Activated CD8-positive, alpha-beta memory T cell treated with anti-CD3 and anti-CD28 coated beads for 48 hours (primary cell): ENCODE measurements around the gene KIF7.
"Not testable (repeated sequence)": the region's sequence is repeated elsewhere in the genome, so short reads cannot be mapped to it uniquely, and the experiment has no call there.

Experiments used
- DNase-seq, 3 experiments: peaks; one replicate each; pipeline ENCODE4 v3.0.0-alpha.2; 2020; ENCODE audit warnings: low read depth in 2 of 3, low spot score in 2 of 3

Gene KIF7

GRCh38 chr15:89654847-89655805 is at the start of gene KIF7:
Gene KIF7, minus strand, starts transcription at chr15:89655467. Its CDS starts 2,537 bp downstream, at chr15:89652930.
- DNase-seq = no peak

DNA sequence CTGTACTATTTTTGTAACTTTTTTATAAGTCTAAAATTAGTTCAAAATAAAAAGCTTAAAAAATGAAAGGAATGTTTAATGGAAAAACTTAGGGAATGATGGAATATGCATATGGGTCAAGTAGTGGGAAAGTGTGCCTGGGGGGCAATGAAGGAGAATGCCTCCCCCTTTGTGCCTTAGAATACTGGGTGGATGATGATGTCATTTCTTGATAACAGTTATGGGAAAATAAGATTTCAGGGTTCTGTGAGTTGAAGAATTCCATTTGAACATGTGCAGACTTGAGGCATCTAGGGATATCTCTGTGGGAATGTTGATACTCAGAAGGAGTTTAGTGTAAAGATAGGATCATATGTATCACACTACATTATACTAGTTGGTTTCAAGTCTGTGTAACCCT is 49.1 kb upstream of the KIF7 start:
- DNase-seq = no peak

DNA sequence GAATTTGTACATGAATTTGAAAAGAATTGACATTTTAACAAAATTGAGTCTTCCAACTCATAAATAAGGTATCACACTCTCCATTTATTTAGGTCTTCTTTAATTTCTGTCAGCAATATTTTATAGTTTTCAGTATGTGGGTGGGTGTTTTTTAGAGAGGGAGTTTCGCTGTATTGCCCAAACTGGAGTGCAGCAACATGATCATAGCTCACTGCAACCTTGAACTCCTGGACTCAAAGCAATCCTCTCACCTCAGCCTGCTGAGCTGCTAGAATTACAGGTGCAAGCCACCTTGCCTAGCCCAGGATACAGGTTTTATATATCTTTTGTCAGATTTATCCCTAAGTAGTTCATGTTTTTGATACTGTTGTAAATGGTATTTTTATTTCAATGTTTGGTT is 39.9 kb upstream of the KIF7 start:
- DNase-seq = no peak

GRCh38 chr15:89693696-89694095 is 38.4 kb upstream of the KIF7 start:
- DNase-seq = no peak

GRCh38 chr15:89693091-89693490 is 37.8 kb upstream of the KIF7 start:
- no peak for DNase-seq

- DNase-seq = peak; percentile 43 to 62 (median 46)
These were observed 35.3 kb upstream of the KIF7 start, which contains the start of the genes PEX11A and WDR93 for GRCh38 chr15:89690276-89691218. Gene PEX11A, minus strand, starts transcription at chr15:89690754. Its CDS starts 122 bp downstream, at chr15:89690632. Gene WDR93, plus strand, starts transcription at chr15:89690811. Its CDS starts 10,936 bp downstream, at chr15:89701747.

GRCh38 chr15:89689930-89690275 is 34.6 kb upstream of the KIF7 start:
- DNase-seq = not testable (repeated sequence)

GRCh38 chr15:89686522-89686921 is 31.3 kb upstream of the KIF7 start:
- DNase-seq = no peak

DNA sequence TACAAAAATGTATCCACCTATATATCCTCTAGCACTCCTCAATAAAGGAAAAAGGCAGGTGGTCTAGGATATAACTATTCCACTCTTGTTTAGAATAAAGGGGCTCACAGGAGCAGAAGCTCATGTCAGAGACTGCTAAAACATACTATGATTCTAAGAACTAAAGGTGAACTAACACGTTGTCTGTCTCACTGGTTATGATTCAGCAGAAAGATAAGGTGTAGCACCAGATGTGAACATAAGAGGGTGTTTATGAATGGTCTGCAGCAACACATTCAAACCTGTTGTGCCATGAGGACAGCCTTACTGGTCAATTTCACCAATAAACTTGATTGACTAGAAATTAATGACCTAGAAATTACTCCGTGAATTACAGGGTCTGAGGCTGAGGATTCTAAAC is 30.7 kb upstream of the KIF7 start:
- no peak for DNase-seq

DNA sequence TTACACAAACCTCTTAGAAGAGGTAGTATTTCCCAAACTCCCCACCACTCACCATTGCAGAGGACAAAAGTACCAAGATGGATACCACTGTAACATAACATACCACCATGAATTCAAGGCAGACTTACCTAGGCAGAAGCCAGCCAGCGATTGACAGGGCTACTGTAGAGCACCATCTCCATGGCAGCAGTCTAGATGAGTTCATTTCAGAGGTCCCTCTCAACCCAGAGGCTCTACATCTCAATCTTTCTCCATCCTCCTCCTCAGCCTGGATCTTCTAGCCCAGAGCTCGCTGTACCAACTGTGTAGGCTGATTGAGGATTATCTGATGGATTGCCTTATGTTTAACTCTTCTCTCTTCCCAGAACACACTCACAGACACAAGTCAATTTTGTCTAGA is 25.9 kb upstream of the KIF7 start:
- no peak for DNase-seq

- no peak for DNase-seq
These were observed 25.1 kb upstream of the KIF7 start for GRCh38 chr15:89680282-89680873.

GRCh38 chr15:89679212-89679611 is 23.9 kb upstream of the KIF7 start, which contains the start of gene PLIN1:
Gene PLIN1, minus strand, starts transcription at chr15:89679367. Its CDS starts 1,878 bp downstream, at chr15:89677489.
- DNase-seq = no peak

DNA sequence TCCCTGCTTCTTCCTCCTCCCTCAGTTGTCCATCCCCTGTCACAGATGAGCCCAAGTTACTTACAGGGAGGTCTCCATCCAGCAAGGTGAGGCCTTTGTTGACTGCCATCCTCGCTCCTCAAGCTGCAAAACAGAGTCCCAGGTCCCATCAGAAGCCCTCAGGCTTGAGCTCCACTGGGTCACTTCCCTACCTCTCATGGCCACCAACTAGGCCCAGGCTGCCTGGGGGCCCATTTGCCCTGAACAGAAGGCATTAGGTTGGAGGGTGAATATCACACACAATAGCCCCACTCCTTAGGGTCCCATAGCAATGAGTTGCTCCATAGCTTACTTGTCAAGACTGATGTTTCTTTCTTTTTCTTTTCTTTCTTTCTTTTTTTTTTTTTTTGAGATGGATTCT is 22.1 kb upstream of the KIF7 start:
- no peak for DNase-seq

DNA sequence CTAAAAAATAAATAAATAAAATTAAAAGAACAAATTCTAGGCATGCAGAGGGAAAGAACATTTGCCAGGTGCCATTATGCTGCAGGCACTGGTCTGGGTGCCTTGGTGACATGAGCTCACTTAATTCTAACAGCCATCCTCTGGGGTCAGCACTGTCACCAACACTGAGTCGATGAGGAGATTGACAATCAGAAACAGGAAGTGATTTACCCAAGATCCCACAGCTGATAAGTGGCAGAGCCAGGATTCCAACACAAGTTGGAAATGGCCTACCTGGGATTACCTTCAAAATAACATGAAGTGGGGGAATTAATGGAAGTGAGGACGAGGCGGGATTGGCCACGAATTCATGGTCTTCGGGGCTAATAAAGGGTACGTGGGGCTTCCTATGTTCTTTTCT is 20.3 kb upstream of the KIF7 start:
- DNase-seq = no peak

DNA sequence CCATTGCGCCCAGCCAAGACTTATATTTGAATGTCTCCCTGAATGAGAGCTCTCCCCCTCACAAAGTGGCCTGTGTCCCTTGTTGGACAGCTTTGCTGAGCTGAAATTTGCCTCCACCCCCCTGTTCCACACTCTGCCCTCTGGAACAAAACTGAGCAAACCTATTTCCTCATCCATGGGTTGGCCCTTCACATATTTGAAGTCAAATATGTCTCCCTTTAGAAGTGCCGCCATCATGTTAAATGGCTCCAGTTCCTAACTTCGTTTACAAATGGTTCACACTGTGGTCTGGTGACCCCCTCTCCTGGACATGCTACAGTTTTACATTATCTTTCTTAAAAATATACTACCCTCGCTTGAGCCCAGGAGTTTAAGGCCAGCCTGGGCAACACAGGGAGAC is 19.3 kb upstream of the KIF7 start:
- no peak for DNase-seq

- no peak for DNase-seq
These were observed 17.9 kb upstream of the KIF7 start for GRCh38 chr15:89673165-89673512.

- no peak for DNase-seq
These were observed 17.2 kb upstream of the KIF7 start for GRCh38 chr15:89672221-89673164.

- DNase-seq = no peak
These were observed 16.4 kb upstream of the KIF7 start for GRCh38 chr15:89671687-89672086.

DNA sequence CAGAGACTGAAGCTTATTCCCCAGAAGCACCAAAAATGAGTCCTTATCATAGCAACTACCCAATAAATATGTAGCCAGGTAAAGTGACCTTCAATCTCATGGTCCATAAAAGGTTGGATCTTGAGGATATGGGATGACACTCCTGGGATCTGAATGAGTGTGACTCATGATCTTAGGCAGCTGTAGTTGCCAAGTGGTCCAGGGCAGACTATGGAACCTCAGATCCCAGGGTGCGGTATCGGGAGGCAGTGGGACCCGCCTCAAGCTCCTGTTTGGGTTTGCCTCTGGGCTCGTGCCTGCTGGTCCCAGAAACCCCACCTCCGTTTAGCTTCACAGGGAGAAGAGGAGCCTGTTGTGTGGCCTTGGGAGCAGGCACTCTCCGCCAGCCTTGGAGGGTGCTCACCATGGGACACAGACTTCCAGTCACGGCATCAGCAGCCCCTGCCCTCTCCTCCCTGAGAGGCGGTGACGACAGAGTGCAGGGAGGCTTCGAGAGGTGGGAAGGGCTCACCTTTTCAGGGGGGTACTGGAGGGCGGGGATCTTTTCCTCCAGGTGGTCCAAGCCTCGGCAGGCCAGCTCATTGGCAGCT is 15.8 kb upstream of the KIF7 start:
- DNase-seq = no peak

DNA sequence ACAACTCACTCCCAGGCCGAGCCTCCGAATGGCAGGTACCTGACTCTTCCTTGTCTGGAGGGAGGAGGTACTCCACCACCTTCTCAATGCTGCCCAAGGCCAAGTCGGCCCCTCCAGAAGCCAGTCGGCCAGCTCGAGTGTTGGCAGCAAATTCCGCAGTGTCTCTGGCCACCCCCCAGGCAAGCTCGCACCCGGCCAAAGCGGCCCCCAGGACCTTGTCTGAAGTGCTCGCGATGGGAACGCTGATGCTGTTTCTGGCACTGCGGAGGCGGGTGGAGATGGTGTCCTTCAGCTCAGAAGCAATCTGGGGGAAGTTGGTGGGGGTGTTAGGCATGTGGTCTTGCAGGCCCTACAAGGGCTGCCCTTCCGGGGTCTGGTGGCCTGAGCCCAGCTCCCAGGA is 14.7 kb upstream of the KIF7 start:
- no peak for DNase-seq
